ENCODE data around the gene OGFR. TPM values are rescaled to one million over a fixed set of nuclear protein-coding genes. Genes with fewer than 3 reads are reported as not detected.
"Not testable (repeated sequence)": the region's sequence is repeated elsewhere in the genome, so short reads cannot be mapped to it uniquely, and the experiment has no call there.

Gene OGFR
- total and polyA plus RNA-seq, 2 donors = 35.9 to 90.4 TPM

DNA sequence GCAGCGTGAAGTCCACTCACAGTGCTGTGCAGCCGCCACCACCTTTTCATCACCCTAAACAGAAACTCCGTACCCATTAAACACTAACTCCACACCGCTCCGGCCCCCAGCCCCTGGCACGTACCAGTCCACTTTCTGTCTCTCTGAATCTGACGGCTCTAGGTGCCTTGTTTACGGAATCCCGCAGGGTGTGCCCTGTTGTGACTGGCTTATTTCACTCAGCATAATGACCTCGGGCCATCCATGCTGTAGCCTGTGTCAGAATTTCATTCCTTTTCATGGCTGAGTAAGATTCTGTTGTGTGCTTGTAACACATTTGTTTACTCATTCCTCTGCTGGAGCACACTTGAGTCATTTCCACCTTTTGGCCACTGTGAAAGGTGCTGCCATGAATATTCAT lies 39.0 kb downstream of the OGFR start:
- Histone ChIP-seq H3K27me3 (ENCODE audit: control insufficient read depth in 2 of 2, insufficient read depth in 1 of 2, low read length in 1 of 2) (no peaks in the 10 kb centered on the region), H3K4me3 (ENCODE audit: low read length in 2 of 2) (no peak overlapping the region), H3K9me3 (ENCODE audit: control insufficient read depth in 2 of 2, insufficient read depth in 1 of 2, low read length in 1 of 2) (no peaks in the 10 kb centered on the region), H3K36me3 (ENCODE audit: control insufficient read depth in 2 of 2, insufficient read depth in 2 of 2, low read length in 1 of 2) (peaks cover 15 to 25% of the 10 kb centered on the region in 2 donors), H3K27ac (ENCODE audit: low read depth in 1 of 2, low read length in 1 of 2) (no peak overlapping the region), H3K4me1 (ENCODE audit: control insufficient read depth in 2 of 2, insufficient read depth in 2 of 2, low read length in 2 of 2) (no peaks in the 10 kb centered on the region)
- no peak for DNase-seq (ENCODE audit: low read depth in 6 of 9, low spot score in 9 of 9)
- WGBS = 97% methylated on average over 10 of the region's 10 CpGs

DNA sequence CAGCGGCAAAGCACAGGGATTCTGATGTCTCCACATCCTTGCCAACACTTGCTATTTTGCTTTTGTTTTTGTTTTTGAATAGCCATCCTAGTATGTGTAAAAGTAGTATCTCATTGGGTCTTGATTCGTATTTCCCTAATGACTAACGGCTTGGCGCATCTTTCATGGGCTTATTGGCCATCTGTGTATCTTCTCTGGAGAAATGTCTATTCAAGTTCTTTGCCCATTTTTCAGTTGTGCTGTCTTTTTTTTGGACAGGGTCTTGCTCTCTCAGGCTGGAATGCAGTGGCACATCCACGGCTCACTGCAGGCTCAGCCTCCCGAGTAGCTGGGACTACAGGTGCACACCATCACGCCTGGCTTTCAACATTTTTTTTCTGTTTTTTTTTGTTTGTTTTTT lies 39.5 kb downstream of the OGFR start:
- no peak overlapping the region for H3K4me3 ChIP-seq (ENCODE audit: low read length in 2 of 2)
- 97% methylated on average over 7 of the region's 7 CpGs for WGBS

GRCh38 chr20:62845416-62846160 lies 41.0 kb downstream of the OGFR start:
- Histone ChIP-seq H3K36me3 (ENCODE audit: control insufficient read depth in 2 of 2, insufficient read depth in 2 of 2, low read length in 1 of 2) (peaks cover 17 to 29% of the 10 kb centered on the region in 2 donors), H3K9me3 (ENCODE audit: control insufficient read depth in 2 of 2, insufficient read depth in 1 of 2, low read length in 1 of 2) (no peaks in the 10 kb centered on the region), H3K4me3 (ENCODE audit: low read length in 2 of 2) (no peak overlapping the region), H3K27ac (ENCODE audit: low read depth in 1 of 2, low read length in 1 of 2) (no peak overlapping the region), H3K4me1 (ENCODE audit: control insufficient read depth in 2 of 2, insufficient read depth in 2 of 2, low read length in 2 of 2) (no peaks in the 10 kb centered on the region), H3K27me3 (ENCODE audit: control insufficient read depth in 2 of 2, insufficient read depth in 1 of 2, low read length in 1 of 2) (no peaks in the 10 kb centered on the region)
- over 99% methylated on average over 16 of the region's 16 CpGs for WGBS
- no peak for DNase-seq (ENCODE audit: low read depth in 6 of 9, low spot score in 9 of 9)

More for the DNA sequence above, 39.5 kb downstream of the OGFR start:
- Histone ChIP-seq H3K9me3 (ENCODE audit: control insufficient read depth in 2 of 2, insufficient read depth in 1 of 2, low read length in 1 of 2) (no peaks in the 10 kb centered on the region), H3K4me1 (ENCODE audit: control insufficient read depth in 2 of 2, insufficient read depth in 2 of 2, low read length in 2 of 2) (no peaks in the 10 kb centered on the region), H3K36me3 (ENCODE audit: control insufficient read depth in 2 of 2, insufficient read depth in 2 of 2, low read length in 1 of 2) (peaks cover 15 to 25% of the 10 kb centered on the region in 2 donors), H3K27me3 (ENCODE audit: control insufficient read depth in 2 of 2, insufficient read depth in 1 of 2, low read length in 1 of 2) (no peaks in the 10 kb centered on the region), H3K27ac (ENCODE audit: low read depth in 1 of 2, low read length in 1 of 2) (no peak overlapping the region)
- DNase-seq (ENCODE audit: low read depth in 6 of 9, low spot score in 9 of 9) = no peak

DNA sequence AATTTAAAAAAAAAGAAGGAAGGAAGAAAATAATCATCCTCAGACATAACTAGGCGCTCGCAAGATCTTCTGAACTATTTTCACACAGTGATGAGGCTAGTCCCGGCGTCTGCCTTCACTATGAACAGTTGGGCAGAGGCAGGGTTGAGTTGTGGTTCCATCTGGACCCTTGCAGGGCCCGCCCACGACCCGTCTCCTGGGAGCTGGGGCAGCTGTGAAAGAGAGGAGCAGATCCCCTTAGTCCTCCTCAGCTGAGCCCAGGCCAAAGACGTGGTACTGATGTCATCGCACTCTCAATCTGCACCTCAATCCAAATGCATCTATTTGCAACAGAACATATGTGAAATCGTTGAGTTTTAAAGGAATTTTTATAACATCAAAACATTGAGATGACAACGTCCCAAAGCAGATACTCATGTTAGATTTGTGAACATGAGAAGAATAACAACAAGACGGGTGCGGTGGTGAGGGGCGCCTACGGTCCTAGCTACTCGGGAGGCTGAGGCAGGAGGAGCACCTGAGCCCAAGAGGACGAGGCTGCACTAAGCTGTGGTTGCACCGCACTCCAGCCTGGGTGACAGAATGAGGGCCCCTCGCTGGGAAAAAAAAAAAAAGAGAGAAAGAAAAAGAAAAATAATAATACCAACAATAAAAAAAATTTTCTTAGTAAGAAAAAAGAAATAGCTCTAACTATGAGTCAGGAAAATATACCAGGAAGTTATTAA lies 41.7 kb downstream of the OGFR start:
- no peaks in the 10 kb centered on the region for H3K4me1 ChIP-seq (ENCODE audit: control insufficient read depth in 2 of 2, insufficient read depth in 2 of 2, low read length in 2 of 2)
- H3K27ac ChIP-seq (ENCODE audit: low read depth in 1 of 2, low read length in 1 of 2) = no peak overlapping the region
- WGBS = 95% methylated on average over 19 of the region's 19 CpGs
- no peaks in the 10 kb centered on the region for H3K27me3 ChIP-seq (ENCODE audit: control insufficient read depth in 2 of 2, insufficient read depth in 1 of 2, low read length in 1 of 2)
- no peak for DNase-seq (ENCODE audit: low read depth in 6 of 9, low spot score in 9 of 9)
- H3K4me3 ChIP-seq (ENCODE audit: low read length in 2 of 2) = no peak overlapping the region
- no peaks in the 10 kb centered on the region for H3K9me3 ChIP-seq (ENCODE audit: control insufficient read depth in 2 of 2, insufficient read depth in 1 of 2, low read length in 1 of 2)
- H3K36me3 ChIP-seq (ENCODE audit: control insufficient read depth in 2 of 2, insufficient read depth in 2 of 2, low read length in 1 of 2) = peaks cover 21 to 26% of the 10 kb centered on the region in 2 donors

- peaks cover 39 to 43% of the 10 kb centered on the region in 2 donors for H3K36me3 ChIP-seq (ENCODE audit: control insufficient read depth in 2 of 2, insufficient read depth in 2 of 2, low read length in 1 of 2)
- H3K4me1 ChIP-seq (ENCODE audit: control insufficient read depth in 2 of 2, insufficient read depth in 2 of 2, low read length in 2 of 2); H3K4me3 ChIP-seq (ENCODE audit: low read length in 2 of 2); H3K9me3 ChIP-seq (ENCODE audit: control insufficient read depth in 2 of 2, insufficient read depth in 1 of 2, low read length in 1 of 2); H3K27ac ChIP-seq (ENCODE audit: low read depth in 1 of 2, low read length in 1 of 2); H3K27me3 ChIP-seq (ENCODE audit: control insufficient read depth in 2 of 2, insufficient read depth in 1 of 2, low read length in 1 of 2); DNase-seq (ENCODE audit: low read depth in 6 of 9, low spot score in 9 of 9): not testable (repeated sequence)
- WGBS = 98% methylated on average over 7 of the region's 7 CpGs
These were observed 44.3 kb downstream of the OGFR start for GRCh38 chr20:62848917-62849316.

- no peak for DNase-seq (ENCODE audit: low read depth in 6 of 9, low spot score in 9 of 9)
- no peak overlapping the region for H3K27ac ChIP-seq (ENCODE audit: low read depth in 1 of 2, low read length in 1 of 2)
- H3K4me3 ChIP-seq (ENCODE audit: low read length in 2 of 2) = no peak overlapping the region
- H3K27me3 ChIP-seq (ENCODE audit: control insufficient read depth in 2 of 2, insufficient read depth in 1 of 2, low read length in 1 of 2) = no peaks in the 10 kb centered on the region
- peaks cover 44 to 46% of the 10 kb centered on the region in 2 donors for H3K36me3 ChIP-seq (ENCODE audit: control insufficient read depth in 2 of 2, insufficient read depth in 2 of 2, low read length in 1 of 2)
- no peaks in the 10 kb centered on the region for H3K9me3 ChIP-seq (ENCODE audit: control insufficient read depth in 2 of 2, insufficient read depth in 1 of 2, low read length in 1 of 2)
- no peaks in the 10 kb centered on the region for H3K4me1 ChIP-seq (ENCODE audit: control insufficient read depth in 2 of 2, insufficient read depth in 2 of 2, low read length in 2 of 2)
These were observed 44.8 kb downstream of the OGFR start for GRCh38 chr20:62849431-62849830.

DNA sequence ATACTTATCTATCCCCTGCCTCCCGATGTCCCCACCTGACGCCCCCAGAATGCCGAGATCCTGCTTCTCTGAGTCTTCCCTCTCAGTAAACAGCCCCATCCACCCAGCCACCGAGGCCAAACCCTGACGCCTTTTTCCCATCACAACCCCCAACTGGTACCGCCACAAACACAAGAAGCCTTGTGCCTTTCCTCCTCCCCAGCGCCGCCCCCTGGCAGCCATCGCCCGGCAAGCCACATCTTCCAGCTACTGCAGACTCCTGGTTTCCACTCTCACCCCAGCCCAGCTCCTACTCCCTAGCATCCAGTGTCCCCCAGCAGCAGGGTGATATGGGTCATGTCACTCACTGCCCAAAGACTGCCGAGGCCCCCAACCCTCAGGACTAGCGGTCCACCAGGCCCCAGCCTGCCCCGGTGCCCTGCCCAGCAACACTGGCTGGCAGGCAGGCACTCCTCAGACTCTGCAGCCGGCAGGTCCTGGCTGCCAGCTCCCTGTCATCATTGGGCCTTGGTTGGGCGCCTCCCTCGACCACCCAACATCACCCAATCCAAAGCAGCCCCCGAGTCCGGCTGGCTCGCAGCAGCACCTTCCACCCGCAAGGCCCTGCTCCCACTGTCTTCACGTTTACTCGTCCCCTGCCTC lies 45.8 kb downstream of the OGFR start:
- H3K4me1 ChIP-seq (ENCODE audit: control insufficient read depth in 2 of 2, insufficient read depth in 2 of 2, low read length in 2 of 2) = no peaks in the 10 kb centered on the region
- WGBS = 98% methylated on average over 22 of the region's 22 CpGs
- DNase-seq (ENCODE audit: low read depth in 6 of 9, low spot score in 9 of 9) = no peak
- H3K36me3 ChIP-seq (ENCODE audit: control insufficient read depth in 2 of 2, insufficient read depth in 2 of 2, low read length in 1 of 2) = peaks cover 40 to 50% of the 10 kb centered on the region in 2 donors
- no peaks in the 10 kb centered on the region for H3K27me3 ChIP-seq (ENCODE audit: control insufficient read depth in 2 of 2, insufficient read depth in 1 of 2, low read length in 1 of 2)
- H3K27ac ChIP-seq (ENCODE audit: low read depth in 1 of 2, low read length in 1 of 2) = no peak overlapping the region
- no peak overlapping the region for H3K4me3 ChIP-seq (ENCODE audit: low read length in 2 of 2)
- H3K9me3 ChIP-seq (ENCODE audit: control insufficient read depth in 2 of 2, insufficient read depth in 1 of 2, low read length in 1 of 2) = no peaks in the 10 kb centered on the region

DNA sequence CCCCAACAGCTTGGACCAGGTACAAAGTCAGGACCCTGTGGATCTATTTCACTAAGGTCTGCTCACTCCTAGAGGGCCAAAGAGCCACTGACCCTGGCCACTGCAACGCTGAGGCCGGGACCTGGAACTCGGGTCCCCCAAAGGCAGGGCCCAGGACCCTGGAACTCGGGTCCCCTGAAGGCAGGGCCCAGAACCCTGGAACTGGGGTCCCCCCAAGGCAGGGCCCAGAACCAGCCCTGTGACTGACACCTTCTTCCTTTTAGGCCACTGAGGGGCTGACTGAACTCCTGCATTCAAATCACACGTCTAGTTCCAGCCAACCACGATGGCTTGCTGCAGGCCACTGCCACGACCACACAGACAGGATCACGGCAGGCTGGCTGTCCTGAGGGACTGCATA lies 47.6 kb downstream of the OGFR start:
- H3K36me3 ChIP-seq (ENCODE audit: control insufficient read depth in 2 of 2, insufficient read depth in 2 of 2, low read length in 1 of 2) = peaks cover 36 to 46% of the 10 kb centered on the region in 2 donors
- DNase-seq (ENCODE audit: low read depth in 6 of 9, low spot score in 9 of 9) = no peak
- no peaks in the 10 kb centered on the region for H3K4me1 ChIP-seq (ENCODE audit: control insufficient read depth in 2 of 2, insufficient read depth in 2 of 2, low read length in 2 of 2)
- H3K27me3 ChIP-seq (ENCODE audit: control insufficient read depth in 2 of 2, insufficient read depth in 1 of 2, low read length in 1 of 2) = no peaks in the 10 kb centered on the region
- 97% methylated on average over 8 of the region's 8 CpGs for WGBS
- no peaks in the 10 kb centered on the region for H3K9me3 ChIP-seq (ENCODE audit: control insufficient read depth in 2 of 2, insufficient read depth in 1 of 2, low read length in 1 of 2)
- no peak overlapping the region for H3K4me3 ChIP-seq (ENCODE audit: low read length in 2 of 2)
- H3K27ac ChIP-seq (ENCODE audit: low read depth in 1 of 2, low read length in 1 of 2) = no peak overlapping the region

DNA sequence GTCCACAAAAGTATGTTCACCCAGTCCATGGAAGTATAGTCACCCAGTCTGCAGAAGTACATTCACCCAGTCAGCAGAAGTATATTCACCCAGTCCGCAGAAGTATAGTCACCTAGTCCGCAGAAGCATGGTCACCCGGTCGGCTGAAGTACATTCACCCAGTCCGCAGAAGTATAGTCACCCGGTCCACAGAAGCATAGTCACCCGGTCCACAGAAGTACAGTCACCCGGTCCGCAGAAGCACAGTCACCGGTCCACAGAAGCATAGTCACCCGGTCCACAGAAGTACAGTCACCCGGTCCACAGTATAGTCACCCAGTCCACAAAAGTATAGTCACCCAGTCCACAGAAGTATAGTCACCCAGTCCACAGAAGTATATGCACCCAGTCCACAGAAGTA lies 48.2 kb downstream of the OGFR start:
- peaks cover 39 to 51% of the 10 kb centered on the region in 2 donors for H3K36me3 ChIP-seq (ENCODE audit: control insufficient read depth in 2 of 2, insufficient read depth in 2 of 2, low read length in 1 of 2)

More for the DNA sequence above, 48.2 kb downstream of the OGFR start:
- H3K4me1 ChIP-seq (ENCODE audit: control insufficient read depth in 2 of 2, insufficient read depth in 2 of 2, low read length in 2 of 2) = no peaks in the 10 kb centered on the region
- H3K4me3 ChIP-seq (ENCODE audit: low read length in 2 of 2) = no peak overlapping the region
- WGBS = 96% methylated on average over 12 of the region's 12 CpGs
- no peaks in the 10 kb centered on the region for H3K27me3 ChIP-seq (ENCODE audit: control insufficient read depth in 2 of 2, insufficient read depth in 1 of 2, low read length in 1 of 2)
- no peak for DNase-seq (ENCODE audit: low read depth in 6 of 9, low spot score in 9 of 9)
- no peak overlapping the region for H3K27ac ChIP-seq (ENCODE audit: low read depth in 1 of 2, low read length in 1 of 2)
- H3K9me3 ChIP-seq (ENCODE audit: control insufficient read depth in 2 of 2, insufficient read depth in 1 of 2, low read length in 1 of 2) = no peaks in the 10 kb centered on the region

All from thymus (tissue), 11 donors.